SH-SY5Y (cell line): ENCODE data around the gene TSC22D4.

Source experiments
- GATA2 ChIP-seq: IDR thresholded peaks from 2 replicates; pipeline ENCODE4 v1.6.1; 2011; ENCODE audit warnings: mild to moderate bottlenecking, low read depth, low read length
- GATA3 ChIP-seq: IDR thresholded peaks from 2 replicates; pipeline ENCODE4 v1.6.1; 2011; ENCODE audit warnings: low read depth, mild to moderate bottlenecking, low read length, moderate library complexity

TSC22D4 gene

GRCh38 chr7:100482728-100483089 is 3.7 kb upstream of the TSC22D4 start:
- TF ChIP-seq GATA2 (no peak), GATA3 (no peak)

GRCh38 chr7:100481466-100481865 is 2.5 kb upstream of the TSC22D4 start:
- TF ChIP-seq GATA2 (no peak), GATA3 (no peak)

GRCh38 chr7:100477871-100478267 is 1.1 kb downstream of the TSC22D4 start:
- TF ChIP-seq GATA2 (no peak), GATA3 (no peak)

GRCh38 chr7:100476903-100477870 is 1.8 kb downstream of the TSC22D4 start:
- no peak for TF ChIP-seq GATA2

GRCh38 chr7:100476101-100476780 is 2.8 kb downstream of the TSC22D4 start:
- TF ChIP-seq GATA2, result no peak
- no peak for TF ChIP-seq GATA3

GRCh38 chr7:100475549-100475948 is 3.5 kb downstream of the TSC22D4 start:
- no peak for TF ChIP-seq GATA3
- TF ChIP-seq GATA2, result no peak

GRCh38 chr7:100472854-100473499 is 6.0 kb downstream of the TSC22D4 start:
- TF ChIP-seq GATA2, result no peak
- TF ChIP-seq GATA3, result no peak

- TF ChIP-seq GATA2, result no peak
- TF ChIP-seq GATA3, result no peak
These were observed 6.7 kb downstream of the TSC22D4 start for GRCh38 chr7:100472121-100472851.

GRCh38 chr7:100471021-100471420 is 8.0 kb downstream of the TSC22D4 start:
- no peak for TF ChIP-seq GATA2
- TF ChIP-seq GATA3, result no peak

- TF ChIP-seq GATA2, result no peak
- TF ChIP-seq GATA3, result no peak
These were observed 9.6 kb downstream of the TSC22D4 start for GRCh38 chr7:100469227-100470044.

GRCh38 chr7:100467638-100468373 is 11.2 kb downstream of the TSC22D4 start:
- TF ChIP-seq GATA3 (no peak), GATA2 (no peak)
